Activated CD4-positive, alpha-beta memory T cell treated with anti-CD3 and anti-CD28 coated beads, Interleukin-2, amount 10 ng/mL, durations not matched to agents 7 days and 5 days (primary cell): ENCODE measurements around the gene CDX1. TPM values are rescaled to one million over a fixed set of nuclear protein-coding genes. Genes with fewer than 3 reads are reported as not detected.

Source experiments
- CTCF ChIA-PET: fragments of 350-600 bp; sonication (Branson Sonifier 250); formaldehyde crosslinking; loops from one replicate; lab custom pipeline; 2021; ENCODE audit warnings: antibody characterized with exemption, inconsistent platforms; lab: Charles Lee
- POLR2A ChIA-PET: fragments of 350-600 bp; sonication (Branson Sonifier 250); formaldehyde crosslinking; loops from one replicate; lab custom pipeline; 2021; ENCODE audit warnings: antibody characterized with exemption; lab: Charles Lee
- DNase-seq: peaks from one replicate; pipeline ENCODE4 v3.0.0-alpha.2; 2020
- H3K27ac Mint-ChIP-seq: one replicate; pipeline ENCODE4 v1.8.0; 2021; ENCODE audit warnings: mild to moderate bottlenecking, mixed read lengths
- H3K27me3 Mint-ChIP-seq: one replicate; pipeline ENCODE4 v1.8.0; 2021; ENCODE audit warnings: mixed read lengths
- H3K36me3 Mint-ChIP-seq: one replicate; pipeline ENCODE4 v1.8.0; 2021; ENCODE audit warnings: low read depth, mixed read lengths
- H3K4me1 Mint-ChIP-seq: one replicate; pipeline ENCODE4 v1.8.0; 2021; ENCODE audit warnings: mixed read lengths
- H3K4me3 Mint-ChIP-seq: one replicate; pipeline ENCODE4 v1.8.0; 2021; ENCODE audit warnings: mild to moderate bottlenecking, mixed read lengths
- H3K9me3 Mint-ChIP-seq: one replicate; pipeline ENCODE4 v1.8.0; 2021; ENCODE audit warnings: mixed read lengths
- total RNA-seq, 2 experiments: library from RNA; stranded (reverse); gene quantifications; one replicate each; pipeline ENCODE4 v1.2.3, GENCODE V29; 2021

The CDX1 gene
- total RNA-seq, 2 experiments from 2014 or later, result not detected

DNA sequence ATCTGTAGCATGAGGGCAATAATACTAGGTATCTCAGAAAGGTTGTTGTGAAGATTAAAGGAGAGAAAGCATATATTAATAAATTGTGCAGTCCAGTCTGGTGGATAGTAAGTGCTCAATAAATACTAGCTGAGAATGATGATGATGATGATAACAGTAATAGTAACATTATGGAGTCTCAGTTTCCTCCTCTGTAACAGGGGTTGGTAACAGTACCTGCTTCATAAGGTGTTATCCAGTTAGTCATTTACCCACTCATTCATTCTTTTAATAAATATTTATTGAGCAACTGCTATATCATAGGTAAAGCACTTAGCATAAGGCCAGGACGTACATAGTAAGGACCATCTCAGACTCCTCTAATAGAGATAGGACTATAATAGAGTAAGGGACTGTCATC lies 30.9 kb downstream of the CDX1 start:
- ChIA-PET CTCF (no interaction called here), POLR2A (no interaction called here)
- Mint-ChIP-seq H3K27ac (no peak overlapping the region), H3K36me3 (no peaks in the 10 kb centered on the region), H3K27me3 (peaks cover 13% of the 10 kb centered on the region), H3K4me3 (no peak overlapping the region), H3K4me1 (no peaks in the 10 kb centered on the region), H3K9me3 (no peaks in the 10 kb centered on the region)
- DNase-seq, result no peak

DNA sequence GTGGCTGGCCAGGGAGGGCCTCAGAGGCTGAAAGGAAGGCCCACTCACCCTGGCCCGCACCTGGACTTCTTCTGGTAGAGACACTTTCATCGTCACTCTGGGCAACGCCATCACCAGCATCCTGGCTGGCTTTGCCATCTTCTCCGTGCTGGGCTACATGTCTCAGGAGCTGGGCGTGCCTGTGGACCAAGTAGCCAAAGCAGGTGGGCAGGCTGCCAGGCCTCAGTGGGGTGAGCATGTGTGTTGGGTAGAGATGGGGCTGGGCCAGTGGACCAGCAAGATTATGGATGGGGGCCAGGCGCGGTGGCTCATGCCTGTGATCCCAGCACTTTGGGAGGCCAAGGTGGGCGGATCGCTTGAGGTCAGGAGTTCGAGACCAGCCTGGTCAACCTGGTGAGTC lies 35.9 kb downstream of the CDX1 start:
- POLR2A ChIA-PET, result no interaction called here
- CTCF ChIA-PET, result no interaction called here

DNA sequence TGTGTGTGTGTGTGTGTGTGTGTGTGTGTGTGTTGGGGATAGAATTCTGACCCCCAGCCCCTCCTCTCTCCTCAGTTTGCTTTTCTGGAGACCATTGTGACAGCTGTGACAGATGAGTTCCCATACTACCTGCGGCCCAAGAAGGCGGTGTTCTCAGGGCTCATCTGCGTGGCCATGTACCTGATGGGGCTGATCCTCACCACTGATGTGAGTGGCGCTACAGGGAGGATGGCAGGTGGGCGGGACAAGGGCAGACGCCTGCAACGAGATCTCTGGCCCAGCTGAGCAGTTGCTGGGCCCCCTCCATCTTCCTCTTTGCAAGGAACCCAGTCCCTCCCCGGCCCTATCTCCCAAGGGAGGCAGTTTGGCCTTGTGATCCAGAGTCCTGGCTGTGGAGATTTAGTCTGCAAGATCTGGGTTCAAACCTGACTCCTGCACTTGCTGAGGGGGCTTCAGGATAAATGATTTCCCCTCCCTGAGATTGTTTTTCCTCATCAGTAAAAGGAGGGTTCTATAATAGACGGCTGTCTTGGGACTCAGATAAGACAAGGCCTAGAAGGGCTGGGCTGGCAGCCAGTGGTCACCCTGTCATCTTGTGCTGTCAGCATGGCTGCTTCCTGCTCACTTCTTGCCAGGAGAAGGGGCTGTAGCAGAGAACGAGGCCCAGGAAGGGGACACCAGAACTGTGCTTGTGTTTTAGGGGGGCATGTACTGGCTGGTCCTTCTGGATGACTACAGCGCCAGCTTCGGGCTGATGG lies 37.4 kb downstream of the CDX1 start:
- no peak overlapping the region for H3K4me3 Mint-ChIP-seq
- no peak for DNase-seq
- peaks cover 27% of the 10 kb centered on the region for H3K27me3 Mint-ChIP-seq
- H3K27ac Mint-ChIP-seq, result no peak overlapping the region
- POLR2A ChIA-PET, result no interaction called here
- no peaks in the 10 kb centered on the region for H3K36me3 Mint-ChIP-seq
- peaks cover 8% of the 10 kb centered on the region for H3K4me1 Mint-ChIP-seq
- H3K9me3 Mint-ChIP-seq, result no peaks in the 10 kb centered on the region
- CTCF ChIA-PET, result no interaction called here

More for the DNA sequence above, 35.9 kb downstream of the CDX1 start:
- no peak overlapping the region for H3K4me3 Mint-ChIP-seq
- no peaks in the 10 kb centered on the region for H3K36me3 Mint-ChIP-seq
- H3K4me1 Mint-ChIP-seq, result no peaks in the 10 kb centered on the region
- no peaks in the 10 kb centered on the region for H3K9me3 Mint-ChIP-seq
- H3K27ac Mint-ChIP-seq, result no peak overlapping the region
- no peak for DNase-seq
- peaks cover 15% of the 10 kb centered on the region for H3K27me3 Mint-ChIP-seq

DNA sequence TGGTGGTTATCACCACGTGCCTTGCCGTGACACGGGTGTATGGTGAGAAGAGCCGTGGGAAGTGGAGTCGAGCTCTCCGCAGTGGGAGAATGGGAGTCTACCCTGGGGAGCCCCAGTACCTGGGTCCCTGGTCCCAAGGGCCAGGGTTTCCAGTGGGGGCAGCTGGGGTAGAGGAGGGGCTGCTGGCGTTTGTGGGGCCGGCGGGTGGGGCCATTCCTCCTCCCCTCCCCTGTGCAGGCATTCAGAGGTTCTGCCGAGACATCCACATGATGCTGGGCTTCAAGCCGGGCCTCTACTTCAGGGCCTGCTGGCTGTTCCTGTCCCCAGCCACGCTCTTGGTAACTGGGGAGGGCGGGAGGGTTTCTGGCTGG lies 38.0 kb downstream of the CDX1 start:
- CTCF ChIA-PET, result interaction anchor here (0.8 kb wide), 1 partner anchor 10 kb away, joined by 4 read pairs; no protein-coding TSS in a partner anchor
- no peak overlapping the region for H3K27ac Mint-ChIP-seq

DNA sequence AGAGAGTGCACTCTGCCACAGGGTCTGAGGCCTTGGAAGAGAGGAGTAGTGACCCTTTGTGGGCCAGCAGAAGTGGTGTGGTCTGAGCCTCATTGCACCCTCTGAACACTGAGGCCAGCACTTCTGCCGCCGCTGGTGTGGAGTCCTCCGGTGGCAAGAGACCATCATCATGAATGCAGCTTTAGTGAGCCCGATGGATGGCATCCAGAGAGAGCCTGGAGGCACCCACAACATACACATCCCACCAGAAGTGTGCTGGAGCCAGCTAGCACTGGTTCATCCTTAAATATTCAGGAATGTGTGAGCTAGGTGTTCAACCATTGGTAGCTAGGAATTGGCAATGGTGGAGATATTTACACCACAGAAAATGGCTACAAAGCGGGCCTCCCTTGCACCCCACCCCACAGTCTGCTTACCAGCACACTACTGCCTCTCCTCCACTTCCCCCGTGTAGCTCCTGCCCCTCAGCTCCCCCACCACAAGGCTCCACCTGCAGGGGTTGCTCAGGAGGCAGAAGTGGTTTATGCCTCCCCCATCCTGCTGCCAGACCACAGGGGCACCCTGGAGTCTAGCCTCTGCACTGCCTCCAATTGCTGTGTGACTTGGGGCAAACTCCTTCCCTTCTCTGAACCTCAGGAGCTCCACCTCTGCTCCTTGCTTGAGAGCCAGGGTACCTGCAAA lies 39.7 kb downstream of the CDX1 start:
- Mint-ChIP-seq H3K9me3 (no peaks in the 10 kb centered on the region), H3K27me3 (peaks cover 22% of the 10 kb centered on the region), H3K36me3 (no peaks in the 10 kb centered on the region), H3K4me3 (no peak overlapping the region), H3K27ac (no peak overlapping the region), H3K4me1 (peaks cover 12% of the 10 kb centered on the region)
- ChIA-PET CTCF (interaction anchor here (0.6 to 1.8 kb wide), 3 partner anchors 11 to 132 kb away, joined by 3 to 5 read pairs (median 3); no protein-coding TSS in a partner anchor), POLR2A (no interaction called here)
- DNase-seq, result no peak

More for the DNA sequence above, 38.0 kb downstream of the CDX1 start:
- DNase-seq, result no peak
- Mint-ChIP-seq H3K27me3 (peaks cover 27% of the 10 kb centered on the region), H3K36me3 (no peaks in the 10 kb centered on the region), H3K4me3 (no peak overlapping the region), H3K4me1 (peaks cover 12% of the 10 kb centered on the region), H3K9me3 (no peaks in the 10 kb centered on the region)
- POLR2A ChIA-PET, result no interaction called here

DNA sequence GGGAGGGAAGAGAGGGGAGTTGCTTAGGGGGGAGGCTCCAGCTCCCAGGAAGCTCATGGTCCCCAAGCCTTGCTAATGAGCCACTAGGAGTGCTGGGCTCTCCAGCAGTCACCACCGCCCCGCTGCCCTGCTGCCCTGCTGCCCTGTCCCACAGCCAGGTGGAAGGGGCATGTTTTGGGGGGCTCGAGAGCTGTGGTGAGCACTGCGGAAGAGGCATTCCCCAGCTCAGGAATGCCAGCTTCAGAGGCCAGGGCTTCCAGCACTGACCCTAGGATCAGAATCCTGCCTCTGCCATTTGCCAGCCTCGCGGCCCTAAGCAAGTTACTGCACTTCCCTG lies 40.2 kb downstream of the CDX1 start:
- ChIA-PET POLR2A (no interaction called here), CTCF (interaction anchor here (1.8 kb wide), 1 partner anchor 11 kb away, joined by 5 read pairs; no protein-coding TSS in a partner anchor)
- DNase-seq, result no peak
- Mint-ChIP-seq H3K27ac (no peak overlapping the region), H3K4me1 (peaks cover 12% of the 10 kb centered on the region), H3K4me3 (no peak overlapping the region), H3K9me3 (no peaks in the 10 kb centered on the region), H3K36me3 (no peaks in the 10 kb centered on the region), H3K27me3 (peaks cover 22% of the 10 kb centered on the region)

DNA sequence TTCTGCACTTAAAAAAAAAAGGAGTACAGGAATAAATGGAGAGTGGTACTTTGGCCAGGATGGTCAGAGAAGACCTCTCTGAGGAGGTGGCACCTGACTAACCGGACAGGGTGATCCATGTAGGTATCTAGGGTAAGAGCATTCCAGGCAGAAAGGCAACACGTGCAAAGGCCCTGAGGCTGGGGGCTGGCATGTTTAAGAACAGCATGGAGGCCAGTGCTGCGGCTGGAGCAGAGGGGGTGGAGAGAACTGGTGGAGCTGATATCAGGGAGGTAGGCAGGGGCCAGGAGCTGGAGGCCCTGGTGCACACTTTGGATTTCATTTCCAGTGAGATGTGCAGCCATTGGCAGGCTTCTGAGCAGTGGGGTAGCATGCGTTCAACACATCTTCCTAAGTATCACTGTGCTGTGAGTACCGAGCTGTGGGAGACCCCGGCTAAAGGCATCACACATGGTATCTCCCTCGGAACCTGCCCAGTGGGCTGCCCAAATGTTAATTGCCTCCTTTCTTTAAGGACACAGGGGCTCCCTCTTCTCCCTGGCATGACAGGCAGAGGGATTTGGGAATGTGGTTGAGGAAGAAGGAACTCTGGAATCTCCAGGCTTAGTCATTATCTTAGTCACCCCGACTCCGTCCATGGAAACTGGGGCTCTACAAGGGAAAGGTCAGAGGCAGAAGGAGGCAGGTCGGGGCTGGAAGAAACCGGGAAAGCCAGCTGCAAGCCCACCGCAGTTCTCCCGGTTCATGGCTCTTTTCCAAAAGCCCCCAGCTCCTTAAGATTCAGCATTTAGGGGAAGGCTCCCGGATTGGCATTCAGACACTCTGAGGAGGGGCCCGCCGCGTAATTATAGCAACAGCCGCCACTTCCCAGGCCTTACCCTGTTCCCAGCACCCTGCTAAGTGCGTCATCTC lies 41.9 kb downstream of the CDX1 start:
- peaks cover 22% of the 10 kb centered on the region for H3K27me3 Mint-ChIP-seq
- peaks cover 12% of the 10 kb centered on the region for H3K4me1 Mint-ChIP-seq
- no peak overlapping the region for H3K4me3 Mint-ChIP-seq
- no peak for DNase-seq
- ChIA-PET CTCF (no interaction called here), POLR2A (no interaction called here)
- H3K9me3 Mint-ChIP-seq, result no peaks in the 10 kb centered on the region
- H3K27ac Mint-ChIP-seq, result no peak overlapping the region
- H3K36me3 Mint-ChIP-seq, result no peaks in the 10 kb centered on the region

DNA sequence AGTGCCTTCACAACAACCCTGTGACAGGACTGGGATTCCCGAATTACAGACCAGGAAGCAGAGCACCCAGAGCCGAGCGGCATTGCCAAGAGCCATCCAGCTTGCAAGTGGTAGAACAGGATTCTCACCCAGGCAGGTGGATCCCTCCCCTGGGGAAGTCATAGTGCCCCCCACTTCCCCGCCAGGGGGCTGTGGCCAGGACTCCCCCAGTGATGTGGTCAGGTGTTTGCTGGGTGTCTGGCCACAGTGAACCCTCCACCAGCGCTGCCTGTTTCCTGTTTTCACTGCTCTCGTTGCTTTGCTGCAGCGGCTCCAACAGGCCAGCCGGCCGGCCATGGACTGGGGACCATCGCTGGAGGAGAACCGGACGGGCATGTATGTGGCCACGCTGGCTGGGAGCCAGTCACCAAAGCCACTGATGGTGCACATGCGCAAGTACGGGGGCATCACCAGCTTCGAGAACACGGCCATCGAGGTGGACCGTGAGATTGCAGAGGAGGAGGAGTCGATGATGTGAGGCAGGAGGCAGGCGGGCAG lies 42.6 kb downstream of the CDX1 start:
- Mint-ChIP-seq H3K36me3 (no peaks in the 10 kb centered on the region), H3K4me1 (peaks cover 12% of the 10 kb centered on the region), H3K9me3 (no peaks in the 10 kb centered on the region), H3K27ac (no peak overlapping the region), H3K27me3 (peaks cover 22% of the 10 kb centered on the region), H3K4me3 (no peak overlapping the region)
- no peak for DNase-seq
- CTCF ChIA-PET, result interaction anchor here (0.6 kb wide), 1 partner anchor 9 kb away, joined by 3 read pairs; no protein-coding TSS in a partner anchor
- POLR2A ChIA-PET, result no interaction called here

DNA sequence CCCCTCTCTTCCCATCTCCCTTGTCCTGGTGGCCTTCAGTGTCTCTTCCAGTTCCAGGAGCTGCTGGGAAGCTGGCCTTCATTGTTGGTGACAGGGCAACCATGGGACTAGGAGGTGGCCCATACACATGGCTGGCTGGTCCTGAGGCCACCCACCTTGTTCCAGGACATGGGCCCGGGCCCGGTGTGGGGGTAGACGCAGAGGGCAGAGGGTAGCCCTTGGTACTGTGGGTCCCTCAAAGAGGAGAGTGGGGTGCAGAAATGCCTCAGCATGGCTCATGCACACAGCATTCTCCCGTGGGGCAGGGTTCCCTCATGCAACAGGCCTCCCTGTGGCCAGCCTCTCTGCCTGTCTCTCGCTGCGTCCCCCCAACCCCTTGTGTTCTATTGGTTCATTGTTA lies 44.1 kb downstream of the CDX1 start:
- no peaks in the 10 kb centered on the region for H3K36me3 Mint-ChIP-seq
- ChIA-PET POLR2A (no interaction called here), CTCF (no interaction called here)
- no peaks in the 10 kb centered on the region for H3K9me3 Mint-ChIP-seq
- H3K4me3 Mint-ChIP-seq, result no peak overlapping the region
- no peak overlapping the region for H3K27ac Mint-ChIP-seq
- H3K27me3 Mint-ChIP-seq, result peaks cover 22% of the 10 kb centered on the region
- peaks cover 12% of the 10 kb centered on the region for H3K4me1 Mint-ChIP-seq
- DNase-seq, result no peak

DNA sequence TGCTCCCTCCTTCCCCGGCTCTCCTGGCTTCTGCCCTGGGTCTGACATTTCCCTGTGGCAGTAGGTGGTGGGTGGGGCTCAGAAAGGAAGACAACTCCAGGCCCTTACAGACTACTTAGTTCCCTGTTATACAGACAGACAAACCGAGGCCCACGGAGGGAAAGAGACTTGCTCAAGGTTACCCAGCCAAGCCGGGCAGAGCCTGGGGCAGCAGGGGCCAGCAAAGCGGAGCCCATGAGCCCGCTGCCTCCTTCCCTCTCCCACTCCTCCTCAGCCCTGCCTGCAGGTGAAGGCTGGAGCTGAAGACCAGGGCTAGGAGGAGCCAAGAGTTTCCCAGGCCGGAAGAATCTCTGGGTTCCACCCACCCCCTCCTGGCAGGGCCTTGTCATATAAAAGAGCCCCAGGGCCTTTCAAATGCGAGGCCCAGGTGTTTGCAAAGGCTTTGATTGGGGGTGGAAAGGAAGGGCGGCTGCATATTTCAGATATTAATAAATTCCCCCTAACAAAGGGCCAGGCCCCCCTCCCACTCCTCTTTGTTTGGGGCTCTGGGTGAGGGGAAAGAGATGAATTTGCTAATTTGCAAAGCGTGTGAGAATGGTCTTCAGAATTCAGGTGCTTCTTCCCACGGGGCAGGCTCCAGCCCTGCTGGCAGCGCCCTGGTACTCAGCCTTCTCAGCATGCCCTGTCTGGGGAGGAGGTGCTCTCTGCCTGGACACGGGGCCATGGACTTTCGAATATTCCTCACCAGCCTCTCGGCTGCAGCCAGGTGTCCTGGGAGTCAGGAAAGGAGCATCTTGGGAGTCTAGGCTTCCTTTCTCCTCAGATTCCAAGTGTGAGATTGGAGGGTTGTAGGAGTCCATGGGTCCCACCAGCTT lies 44.8 kb downstream of the CDX1 start:
- CTCF ChIA-PET, result no interaction called here
- Mint-ChIP-seq H3K36me3 (no peaks in the 10 kb centered on the region), H3K9me3 (no peaks in the 10 kb centered on the region), H3K27me3 (peaks cover 22% of the 10 kb centered on the region), H3K4me1 (peaks cover 12% of the 10 kb centered on the region), H3K4me3 (no peak overlapping the region), H3K27ac (no peak overlapping the region)
- POLR2A ChIA-PET, result no interaction called here
- DNase-seq, result no peak

DNA sequence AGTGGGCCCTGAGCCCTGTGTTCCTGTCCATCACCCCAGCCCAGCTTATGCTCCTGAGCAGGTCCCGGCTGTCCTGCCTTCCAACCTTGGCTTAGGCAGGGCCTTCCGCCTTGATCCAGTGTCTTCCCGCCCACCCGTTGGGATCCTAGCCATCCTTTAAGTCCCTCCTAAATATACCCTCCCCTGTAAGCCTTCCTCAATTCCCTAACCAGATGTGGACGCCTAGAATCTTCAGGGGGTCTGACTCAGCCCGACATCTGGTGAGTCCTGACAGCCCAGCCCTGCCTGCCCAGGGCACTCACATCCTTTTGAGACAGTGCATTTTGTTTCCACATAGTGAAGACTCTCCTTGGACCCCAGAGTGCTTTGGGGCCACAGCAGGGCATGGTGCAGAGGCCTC lies 47.0 kb downstream of the CDX1 start:
- Mint-ChIP-seq H3K4me3 (no peak overlapping the region), H3K9me3 (no peaks in the 10 kb centered on the region), H3K27me3 (peaks cover 12% of the 10 kb centered on the region), H3K4me1 (peaks cover 7% of the 10 kb centered on the region), H3K27ac (no peak overlapping the region), H3K36me3 (no peaks in the 10 kb centered on the region)
- POLR2A ChIA-PET, result no interaction called here
- DNase-seq, result no peak
- CTCF ChIA-PET, result interaction anchor here (1.2 to 3.6 kb wide), 2 partner anchors 9 to 82 kb away, joined by 4 to 10 read pairs; no protein-coding TSS in a partner anchor

DNA sequence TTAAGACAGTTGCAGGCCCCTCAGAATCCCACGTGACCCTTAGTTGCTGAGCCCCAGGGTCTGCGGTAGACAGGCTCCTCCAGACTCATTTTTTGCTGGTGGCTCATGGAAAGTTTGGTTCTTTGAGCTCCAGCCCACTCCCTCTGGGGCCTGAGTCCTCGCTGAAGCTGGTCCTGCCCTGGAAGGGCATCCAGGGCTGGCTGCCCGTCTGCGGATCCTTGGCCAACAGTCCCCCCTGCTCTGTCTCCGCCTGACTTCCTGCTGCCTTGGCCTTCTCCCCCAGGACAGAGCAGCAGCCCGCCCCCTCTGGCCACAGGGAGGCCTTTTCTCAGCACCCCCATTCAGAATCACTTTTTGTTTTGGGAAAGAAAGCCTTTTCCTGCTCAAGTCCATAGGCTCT lies 47.7 kb downstream of the CDX1 start:
- Mint-ChIP-seq H3K4me3 (no peak overlapping the region), H3K27me3 (peaks cover 6% of the 10 kb centered on the region), H3K27ac (no peak overlapping the region), H3K36me3 (no peaks in the 10 kb centered on the region), H3K9me3 (no peaks in the 10 kb centered on the region), H3K4me1 (peaks cover 1% of the 10 kb centered on the region)
- no peak for DNase-seq
- ChIA-PET POLR2A (no interaction called here), CTCF (interaction anchor here (1.2 to 3.6 kb wide), 2 partner anchors 9 to 83 kb away, joined by 4 to 10 read pairs; no protein-coding TSS in a partner anchor)
